B cell (primary cell): ENCODE results near the gene MAN2A2. TPM values are rescaled to one million over a fixed set of nuclear protein-coding genes. Genes with fewer than 3 reads are reported as not detected.
"Not testable (repeated sequence)": the region's sequence is repeated elsewhere in the genome, so short reads cannot be mapped to it uniquely, and the experiment has no call there.

ENCODE experiments used
- ATAC-seq: fragments of 200-7000 bp; cut with Tn5 transposase; one replicate; pipeline ENCODE4 v1.10.0; 2021; ENCODE audit warnings: low read depth, mild to moderate bottlenecking, moderate number of reproducible peaks, moderate library complexity
- CTCF ChIA-PET: fragments of 350-600 bp; sonication (Branson Sonifier 250); formaldehyde crosslinking; loops from one replicate; lab custom pipeline; 2021; ENCODE audit warnings: antibody characterized with exemption, inconsistent platforms; lab: Charles Lee
- POLR2A ChIA-PET: fragments of 350-600 bp; sonication (Branson Sonifier 250); formaldehyde crosslinking; loops from one replicate; lab custom pipeline; 2021; ENCODE audit warnings: antibody characterized with exemption; lab: Charles Lee
- DNase-seq: peaks from one replicate; pipeline ENCODE4 v3.0.0; 2013
- H2AFZ ChIP-seq: 2 replicates; pipeline ENCODE4 v1.6.1; 2012; ENCODE audit warnings: mild to moderate bottlenecking, low read depth, low read length; ENCODE audit not compliant: insufficient read depth, poor library complexity, severe bottlenecking
- H3K27ac ChIP-seq, 2 donors: 1 replicate in 1 of 2; 2 replicates in 1 of 2; pipeline ENCODE4 v1.5.1; 2012 to 2013; ENCODE audit warnings: low read length in 2 of 2, mild to moderate bottlenecking in 2 of 2, moderate library complexity in 1 of 2
- H3K27me3 ChIP-seq, 4 experiments: fragments of 200-600 bp in 1 of 4; sonication (generic) in 1 of 4; replicated peaks in 1 of 4; 1 replicate in 2 of 4; 2 replicates in 2 of 4; pipeline versions ENCODE4 v1.6.1 to v1.7.0; 2013 to 2016; ENCODE audit warnings: low read length in 3 of 4, mild to moderate bottlenecking in 2 of 4, mixed read lengths in 1 of 4, moderate library complexity in 1 of 4; ENCODE audit not compliant: insufficient read depth in 4 of 4, control insufficient read depth in 3 of 4; ENCODE audit errors: control extremely low read depth in 1 of 4
- H3K36me3 ChIP-seq, 2 experiments: replicated peaks in 1 of 2; 1 replicate in 1 of 2; 2 replicates in 1 of 2; pipeline versions ENCODE4 v1.6.1 to v1.7.1; 2013; ENCODE audit warnings: low read length in 1 of 2; ENCODE audit not compliant: insufficient read depth in 2 of 2, control insufficient read depth in 1 of 2; ENCODE audit errors: control extremely low read depth in 1 of 2, extremely low read depth in 1 of 2
- H3K4me1 ChIP-seq, 2 donors: fragments of 200-600 bp in 1 of 2; sonication (generic) in 1 of 2; 1 replicate in 1 of 2; 2 replicates in 1 of 2; pipeline versions ENCODE4 v1.5.1 to v1.6.1; 2013 to 2017; ENCODE audit warnings: low read length in 2 of 2; ENCODE audit not compliant: control insufficient read depth in 2 of 2, insufficient read depth in 2 of 2
- H3K4me2 ChIP-seq: replicated peaks from 2 replicates; pipeline ENCODE3; 2012; ENCODE audit warnings: mild to moderate bottlenecking, low read depth, low read length; ENCODE audit not compliant: poor library complexity, severe bottlenecking
- H3K4me3 ChIP-seq, 5 experiments: fragments of 200-600 bp in 1 of 5; sonication (generic) in 1 of 5; 1 replicate in 3 of 5; 2 replicates in 2 of 5; pipeline versions ENCODE4 v1.5.1 to v1.7.0; 2011 to 2016; ENCODE audit warnings: low read length in 4 of 5, mild to moderate bottlenecking in 4 of 5, low read depth in 2 of 5, control low read depth in 1 of 5, moderate library complexity in 1 of 5; ENCODE audit not compliant: insufficient read depth in 1 of 5; ENCODE audit errors: control extremely low read depth in 1 of 5, extremely low read depth in 1 of 5
- H3K79me2 ChIP-seq: fragments of 200-600 bp; sonication (generic); one replicate; pipeline ENCODE4 v1.6.0; 2016; ENCODE audit warnings: low read length; ENCODE audit not compliant: control insufficient read depth, insufficient read depth
- H3K9ac ChIP-seq: fragments of 200-600 bp; sonication (generic); 2 replicates; pipeline ENCODE4 v1.6.1; 2017; ENCODE audit warnings: mild to moderate bottlenecking, low read length, moderate library complexity
- H3K9me3 ChIP-seq, 3 donors: one replicate each; pipeline versions ENCODE4 v1.6.1 to v1.7.1; 2013; ENCODE audit warnings: low read length in 2 of 3; ENCODE audit not compliant: control insufficient read depth in 2 of 3, insufficient read depth in 1 of 3; ENCODE audit errors: control extremely low read depth in 1 of 3
- H4K20me1 ChIP-seq: 2 replicates; pipeline ENCODE4 v1.6.0; 2012; ENCODE audit warnings: mild to moderate bottlenecking, low read length; ENCODE audit not compliant: insufficient read depth, control insufficient read depth, poor library complexity, severe bottlenecking
- H3K27ac Mint-ChIP-seq: one replicate; pipeline ENCODE4 v1.8.0; 2021; ENCODE audit warnings: mixed read lengths
- H3K27me3 Mint-ChIP-seq: one replicate; pipeline ENCODE4 v1.8.0; 2021; ENCODE audit warnings: mixed read lengths
- H3K4me1 Mint-ChIP-seq: one replicate; pipeline ENCODE4 v1.8.0; 2021; ENCODE audit warnings: mixed read lengths
- H3K4me3 Mint-ChIP-seq: one replicate; pipeline ENCODE4 v1.8.0; 2021; ENCODE audit warnings: mixed read lengths
- H3K9me3 Mint-ChIP-seq: one replicate; pipeline ENCODE4 v1.8.0; 2022; ENCODE audit warnings: mixed read lengths; ENCODE audit not compliant: insufficient read depth
- CTCF ChIP-seq: fragments of 200-600 bp; IDR thresholded peaks from one replicate; pipeline ENCODE4 v1.8.0; 2022; ENCODE audit warnings: antibody characterized with exemption, mild to moderate bottlenecking
- EZH2 ChIP-seq: IDR thresholded peaks from 2 replicates; pipeline ENCODE4 v1.6.1; 2012; ENCODE audit warnings: borderline replicate concordance, low read depth, mild to moderate bottlenecking, moderate library complexity, low read length; ENCODE audit not compliant: insufficient read depth, poor library complexity, severe bottlenecking
- WGBS: methylation state at CpG from one replicate; pipeline ENCODE4 v1.1.5; 2013; ENCODE audit warnings: missing lambda C conversion rate; ENCODE audit not compliant: insufficient coverage; 5-methylcytosine and 5-hydroxymethylcytosine counted together
- intact Hi-C: fragments of 100-400 bp; cut with micrococcal nuclease; formaldehyde crosslinking; loops from one replicate; pipeline ENCODE4 v1.10.0; 2022
- polyA plus RNA-seq: library from polyadenylated mRNA; depleted of rRNA; stranded (reverse); fragments of >200 nt; gene quantifications from 2 replicates; pipeline ENCODE4 v1.2.3, GENCODE V29; 2012
- total RNA-seq, 2 donors: library from RNA; stranded (reverse); fragments of 120-200 nt in 1 of 2; gene quantifications; 1 replicate in 1 of 2; 2 replicates in 1 of 2; pipeline versions ENCODE4 v1.2.3 to v1.2.4, GENCODE V29; 2013 to 2022

MAN2A2 gene
- total and polyA plus RNA-seq, 2 donors (not counting 1 experiment from before 2014, with no cell fraction given): 180 to 234 TPM

DNA sequence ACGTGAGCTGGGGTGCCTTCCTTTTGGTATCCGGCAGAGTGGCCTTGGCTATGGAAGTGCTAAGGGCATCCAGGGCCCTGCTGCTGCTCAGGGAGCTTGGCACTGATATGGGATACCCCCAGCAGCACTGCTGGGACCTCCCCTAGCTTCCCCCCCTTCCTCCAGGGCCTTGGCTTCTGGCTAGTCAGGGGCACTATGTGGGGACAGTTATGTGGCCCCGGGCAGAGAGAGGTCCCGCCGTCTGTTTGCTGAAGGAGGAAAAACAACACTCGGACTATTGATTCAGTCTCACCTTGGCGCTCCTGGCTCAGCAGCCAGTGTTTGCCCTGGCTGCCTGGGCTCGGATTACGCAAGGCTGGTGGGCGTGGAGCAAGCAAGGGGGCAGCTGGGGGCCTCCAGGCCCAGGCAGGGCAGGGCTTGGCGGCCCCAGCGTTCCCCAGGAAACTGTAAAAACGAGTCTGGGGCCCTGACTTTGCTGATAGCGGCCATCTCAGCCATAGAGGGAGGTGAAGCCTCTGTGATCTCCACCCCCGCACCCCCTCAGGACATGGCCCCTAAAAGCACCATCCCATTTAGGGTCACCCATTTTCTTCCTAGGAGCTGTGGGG is 29.0 kb upstream of the MAN2A2 start:
- Histone ChIP-seq H3K79me2 (peaks cover 35% of the 10 kb centered on the region), H3K27me3 (no peaks in the 10 kb centered on the region), H3K27ac (no peak overlapping the region), H3K4me2 (no peak overlapping the region), H3K36me3 (peaks cover 0 to 35% of the 10 kb centered on the region in 2 experiments), H3K4me3 (no peak overlapping the region), H3K9ac (no peak overlapping the region), H3K9me3 (no peaks in the 10 kb centered on the region), H4K20me1 (peaks cover 47% of the 10 kb centered on the region), H2AFZ (no peak overlapping the region), H3K4me1 (peaks cover 30 to 38% of the 10 kb centered on the region in 2 donors)
- Mint-ChIP-seq H3K4me1 (peaks cover 37% of the 10 kb centered on the region), H3K27me3 (no peaks in the 10 kb centered on the region), H3K9me3 (no peaks in the 10 kb centered on the region), H3K4me3 (no peak overlapping the region), H3K27ac (no peak overlapping the region)
- TF ChIP-seq EZH2 (no peak), CTCF (no peak)
- ATAC-seq (no peak), DNase-seq (no peak)
- POLR2A ChIA-PET: no interaction called here
- CTCF ChIA-PET: interaction anchor here (0.6 to 1.6 kb wide), 2 partner anchors 11 to 185 kb away, joined by 3 to 6 read pairs; no protein-coding TSS in a partner anchor
- WGBS: 80% methylated on average over 15 of the region's 15 CpGs
- intact Hi-C loops: loop anchor here (5.0 kb wide), 2 partner anchors 37 to 157 kb away; partner anchors contain the start of gene BLM

DNA sequence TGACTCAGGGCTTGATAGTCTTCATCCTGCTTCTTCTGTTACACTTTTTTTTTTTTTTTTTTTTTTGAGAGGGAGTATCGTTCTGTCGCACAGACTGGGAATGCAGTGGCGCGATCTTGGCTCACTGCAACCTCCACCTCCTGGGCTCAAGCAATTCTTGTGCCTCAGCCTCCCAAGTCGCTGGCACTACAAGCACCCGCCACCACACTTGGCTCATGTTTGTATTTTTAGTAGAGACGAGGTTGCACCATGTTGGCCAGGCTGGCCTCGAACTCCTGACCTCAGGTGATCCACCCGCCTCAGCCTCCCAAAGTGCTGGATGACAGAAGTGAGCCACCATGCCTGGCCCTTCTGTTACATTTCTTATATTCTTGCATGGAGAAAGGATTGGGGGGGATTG is 28.1 kb upstream of the MAN2A2 start:
- Histone ChIP-seq H3K36me3 (peaks cover 0 to 42% of the 10 kb centered on the region in 2 experiments), H3K4me1 (peaks cover 21 to 29% of the 10 kb centered on the region in 2 donors), H3K79me2 (peaks cover 35% of the 10 kb centered on the region), H4K20me1 (peaks cover 47% of the 10 kb centered on the region)
- H3K9me3 ChIP-seq, POLR2A ChIA-PET, H3K9ac ChIP-seq, H3K27ac Mint-ChIP-seq, H3K27me3 Mint-ChIP-seq, H3K4me3 ChIP-seq, H3K27me3 ChIP-seq, ATAC-seq, H3K9me3 Mint-ChIP-seq, H3K4me3 Mint-ChIP-seq, DNase-seq, H3K4me2 ChIP-seq, H2AFZ ChIP-seq, H3K27ac ChIP-seq: not testable (repeated sequence)
- CTCF ChIA-PET: interaction anchor here (1.2 kb wide), 1 partner anchor 10 kb away, joined by 3 read pairs; no protein-coding TSS in a partner anchor
- WGBS: 97% methylated on average over 3 of the region's 9 CpGs
- H3K4me1 Mint-ChIP-seq: peaks cover 28% of the 10 kb centered on the region
- intact Hi-C loops: loop anchor here (5.0 kb wide), 2 partner anchors 38 to 158 kb away; partner anchors contain the start of gene BLM
